ENCODE results near the gene IRF2BP2. TPM values are rescaled to one million over a fixed set of nuclear protein-coding genes. Genes with fewer than 3 reads are reported as not detected.

IRF2BP2 gene
- total and polyA plus RNA-seq, 10 of the 15 experiments (the other 5 are each of a cell fraction or from before 2014, with no cell fraction given): 7.5 to 114 (median 52.3) TPM

DNA sequence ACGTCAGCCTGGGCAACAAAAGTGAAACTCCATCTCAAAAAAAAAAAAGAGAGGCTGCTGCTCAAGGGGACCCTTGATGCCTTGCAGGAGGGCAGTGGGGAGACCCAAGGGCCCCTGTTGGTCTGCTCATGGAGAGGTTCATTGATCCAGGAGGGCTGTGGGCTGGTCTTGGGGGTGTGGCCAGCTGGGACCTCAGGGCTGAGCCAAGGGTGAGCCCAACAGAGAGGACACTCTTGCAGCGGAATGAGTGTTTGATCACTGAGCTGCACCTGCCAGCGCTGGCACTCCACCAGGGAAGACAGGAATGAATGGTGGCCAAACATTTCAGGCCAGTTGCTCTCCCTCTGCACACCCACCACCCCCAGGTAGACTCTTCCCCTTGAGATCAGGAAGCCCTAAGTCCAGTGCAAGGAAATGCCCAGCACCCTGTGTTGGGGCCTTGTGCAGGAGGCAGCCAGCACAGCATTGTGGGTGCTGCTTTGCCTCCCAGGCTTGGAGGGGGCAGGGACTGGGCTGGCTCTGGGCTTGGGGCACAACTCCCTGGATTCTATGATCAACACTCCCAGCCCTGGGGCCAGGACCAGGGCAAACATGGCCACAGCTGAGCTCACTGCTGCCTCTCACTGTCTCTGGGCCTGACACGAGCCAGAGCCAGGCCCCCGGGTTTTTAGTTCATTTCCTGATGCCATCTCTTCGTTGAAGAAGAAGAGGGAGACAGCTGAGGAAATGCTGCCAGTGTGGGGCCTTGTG, 50.7 kb downstream of the IRF2BP2 start:
- POLR2A ChIA-PET: interaction anchor here (0.5 to 0.6 kb wide), 2 partner anchors 38 to 39 kb away, joined by 3 to 5 read pairs; no protein-coding TSS in a partner anchor
- DNase-seq (ENCODE audit: low read depth, low spot score) (no peak), FAIRE-seq (no peak), ATAC-seq (no peak)
- H3K9me3 ChIP-seq (replicated peaks; ENCODE audit: control insufficient read depth, insufficient read depth, low read length): no peaks in the 10 kb centered on the region
- no peaks in the 10 kb centered on the region for H3K79me2 ChIP-seq (ENCODE audit: control insufficient read depth, insufficient read depth, low read length)
- no peaks in the 10 kb centered on the region for H3K27me3 ChIP-seq (replicated peaks in 1 of 2; ENCODE audit: control insufficient read depth in 2 of 2, insufficient read depth in 2 of 2, low read length in 1 of 2)
- intact Hi-C loops (cut with micrococcal nuclease; ENCODE audit: unreplicated experiment): no loop called here
- no peak overlapping the region for H3K4me2 ChIP-seq (ENCODE audit: control insufficient read depth, insufficient read depth)
- H3K4me3 ChIP-seq: no peak overlapping the region
- no peaks in the 10 kb centered on the region for H3K36me3 ChIP-seq (ENCODE audit: control insufficient read depth in 2 of 2, insufficient read depth in 2 of 2, low read length in 1 of 2)
- no TSS peak for BruUV-seq (replicated peaks)
- H3K27ac ChIP-seq (ENCODE audit: control insufficient read depth, insufficient read depth): no peak overlapping the region
- H3K9ac ChIP-seq (ENCODE audit: control insufficient read depth, insufficient read depth, low read length): no peak overlapping the region
- H3K4me1 ChIP-seq (ENCODE audit: control insufficient read depth, insufficient read depth, low read length): no peaks in the 10 kb centered on the region
- 58% methylated on average over 6 of the region's 6 CpGs for WGBS (ENCODE audit: insufficient coverage, insufficient replicate concordance, low lambda C conversion rate, missing lambda C conversion rate)
- RAD21 ChIA-PET (ENCODE audit: unreplicated experiment): no interaction called here
- H2AFZ ChIP-seq (ENCODE audit: control insufficient read depth, low read depth, low read length): no peak overlapping the region
- CTCF ChIA-PET: interaction anchor here (0.5 kb wide), 1 partner anchor 729 kb away, joined by 5 read pairs; no protein-coding TSS in a partner anchor
- SMC1A ChIA-PET (ENCODE audit: uncharacterized antibody, unreplicated experiment): interaction anchor here (1.1 kb wide), 1 partner anchor 17 kb away, joined by 3 read pairs; no protein-coding TSS in a partner anchor
- in situ Hi-C loops (cut with MboI): no loop called here
- no peaks in the 10 kb centered on the region for H4K20me1 ChIP-seq (ENCODE audit: control insufficient read depth, insufficient read depth)
- TF ChIP-seq BMI1 (IDR thresholded peaks at IDR 0.05; ENCODE audit: borderline replicate concordance) (no peak), HDAC6 (IDR thresholded peaks at IDR 0.05; ENCODE audit: unreplicated experiment) (no peak), EZH2 (IDR thresholded peaks at IDR 0.05; ENCODE audit: borderline replicate concordance, control insufficient read depth, low read depth, low read length) (no peak), MTA3 (IDR thresholded peaks at IDR 0.05; ENCODE audit: borderline replicate concordance, low read length) (no peak), FOS (IDR thresholded peaks at IDR 0.05; ENCODE audit: borderline replicate concordance, extremely low read depth, insufficient read length) (no peak), ZZZ3 (IDR thresholded peaks at IDR 0.05; ENCODE audit: control insufficient read depth, insufficient read length, low read depth) (no peak), E4F1 (IDR thresholded peaks at IDR 0.05; ENCODE audit: borderline replicate concordance, partially characterized antibody) (no peak), BHLHE40 (IDR thresholded peaks at IDR 0.05; ENCODE audit: borderline replicate concordance in 1 of 2, low read depth in 2 of 2, low read length in 1 of 2) (no peak), JUNB (IDR thresholded peaks at IDR 0.05) (no peak), GABPA (IDR thresholded peaks at IDR 0.05; ENCODE audit: low read depth) (no peak), STAT1 (conservative IDR thresholded peaks at IDR 0.05) (no peak), SKIL (IDR thresholded peaks at IDR 0.05; ENCODE audit: low read depth, poor library complexity, severe bottlenecking) (no peak), SIN3A (IDR thresholded peaks at IDR 0.05; ENCODE audit: low read depth, low read length) (no peak), NRF1 (conservative IDR thresholded peaks at IDR 0.05; ENCODE audit: low read depth, low read length) (no peak)
- TF ChIP-seq, protein P1, sequence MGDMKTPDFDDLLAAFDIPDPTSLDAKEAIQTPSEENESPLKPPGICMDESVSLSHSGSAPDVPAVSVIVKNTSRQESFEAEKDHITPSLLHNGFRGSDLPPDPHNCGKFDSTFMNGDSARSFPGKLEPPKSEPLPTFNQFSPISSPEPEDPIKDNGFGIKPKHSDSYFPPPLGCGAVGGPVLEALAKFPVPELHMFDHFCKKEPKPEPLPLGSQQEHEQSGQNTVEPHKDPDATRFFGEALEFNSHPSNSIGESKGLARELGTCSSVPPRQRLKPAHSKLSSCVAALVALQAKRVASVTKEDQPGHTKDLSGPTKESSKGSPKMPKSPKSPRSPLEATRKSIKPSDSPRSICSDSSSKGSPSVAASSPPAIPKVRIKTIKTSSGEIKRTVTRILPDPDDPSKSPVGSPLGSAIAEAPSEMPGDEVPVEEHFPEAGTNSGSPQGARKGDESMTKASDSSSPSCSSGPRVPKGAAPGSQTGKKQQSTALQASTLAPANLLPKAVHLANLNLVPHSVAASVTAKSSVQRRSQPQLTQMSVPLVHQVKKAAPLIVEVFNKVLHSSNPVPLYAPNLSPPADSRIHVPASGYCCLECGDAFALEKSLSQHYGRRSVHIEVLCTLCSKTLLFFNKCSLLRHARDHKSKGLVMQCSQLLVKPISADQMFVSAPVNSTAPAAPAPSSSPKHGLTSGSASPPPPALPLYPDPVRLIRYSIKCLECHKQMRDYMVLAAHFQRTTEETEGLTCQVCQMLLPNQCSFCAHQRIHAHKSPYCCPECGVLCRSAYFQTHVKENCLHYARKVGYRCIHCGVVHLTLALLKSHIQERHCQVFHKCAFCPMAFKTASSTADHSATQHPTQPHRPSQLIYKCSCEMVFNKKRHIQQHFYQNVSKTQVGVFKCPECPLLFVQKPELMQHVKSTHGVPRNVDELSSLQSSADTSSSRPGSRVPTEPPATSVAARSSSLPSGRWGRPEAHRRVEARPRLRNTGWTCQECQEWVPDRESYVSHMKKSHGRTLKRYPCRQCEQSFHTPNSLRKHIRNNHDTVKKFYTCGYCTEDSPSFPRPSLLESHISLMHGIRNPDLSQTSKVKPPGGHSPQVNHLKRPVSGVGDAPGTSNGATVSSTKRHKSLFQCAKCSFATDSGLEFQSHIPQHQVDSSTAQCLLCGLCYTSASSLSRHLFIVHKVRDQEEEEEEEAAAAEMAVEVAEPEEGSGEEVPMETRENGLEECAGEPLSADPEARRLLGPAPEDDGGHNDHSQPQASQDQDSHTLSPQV (IDR thresholded peaks at IDR 0.05): no peak
